Prostate gland (tissue), 2 donors: ENCODE data around the gene TIMP2. TPM values are rescaled to one million over a fixed set of nuclear protein-coding genes. Genes with fewer than 3 reads are reported as not detected.
A peak's percentile ranks its signal among the peaks of the same experiment; 100 is the strongest.

Experiments used
- DNase-seq: peaks from one replicate; pipeline ENCODE4 v3.0.0-alpha.2; 2019; ENCODE audit warnings: low spot score
- H3K27ac ChIP-seq, 2 donors: fragments of 200-600 bp; sonication (generic); 2 replicates each; pipeline ENCODE4 v1.5.1; 2017 to 2019
- H3K27me3 ChIP-seq: fragments of 200-600 bp; sonication (generic); replicated peaks from 2 replicates; pipeline ENCODE4 v1.5.1; 2019; ENCODE audit not compliant: insufficient read depth
- H3K36me3 ChIP-seq, 2 donors: fragments of 200-600 bp; sonication (generic); 1 replicate in 1 of 2; 2 replicates in 1 of 2; pipeline versions ENCODE4 v1.5.1 to v1.8.1; 2017 to 2019
- H3K4me1 ChIP-seq: fragments of 200-600 bp; sonication (generic); replicated peaks from 2 replicates; pipeline ENCODE4 v1.5.1; 2019
- H3K4me3 ChIP-seq, 2 donors: fragments of 200-600 bp; sonication (generic); 2 replicates each; pipeline ENCODE4 v1.5.1; 2017 to 2019
- H3K9me3 ChIP-seq: fragments of 200-600 bp; sonication (generic); 2 replicates; pipeline ENCODE4 v1.5.1; 2017
- CTCF ChIP-seq, 4 experiments: fragments of 200-600 bp in 2 of 4; fragments of 450-650 bp in 2 of 4; sonication (generic) in 2 of 4; IDR thresholded peaks; 1 replicate in 3 of 4; 2 replicates in 1 of 4; pipeline ENCODE4 v1.5.1; 2016 to 2019; ENCODE audit warnings: antibody characterized with exemption in 4 of 4, mild to moderate bottlenecking in 2 of 4, moderate library complexity in 2 of 4
- POLR2A ChIP-seq: fragments of 450-650 bp; IDR thresholded peaks from one replicate; pipeline ENCODE4 v1.6.1; 2016; ENCODE audit warnings: antibody characterized with exemption, mild to moderate bottlenecking
- POLR2AphosphoS5 ChIP-seq: sonication (generic); formaldehyde crosslinking; IDR thresholded peaks from one replicate; pipeline ENCODE4 v1.6.1; 2017; ENCODE audit warnings: antibody characterized with exemption
- WGBS: methylation state at CpG from one replicate; pipeline ENCODE4 v1.1.5; 2018; 5-methylcytosine and 5-hydroxymethylcytosine counted together
- intact Hi-C: fragments of 100-400 bp; cut with DNase I; formaldehyde crosslinking; loops from one replicate; pipeline ENCODE4 v1.14.2; 2022
- total RNA-seq, 2 donors: library from RNA; depleted of rRNA; stranded (reverse); fragments of >200 nt; gene quantifications; one replicate each; pipeline ENCODE4 v1.1.0, GENCODE V29; 2016

TIMP2 gene
- total RNA-seq, 2 donors from 2014 or later: 54.5 to 500 TPM

- H3K4me1 ChIP-seq: no peaks in the 10 kb centered on the region
- 77% methylated on average over 8 of the region's 8 CpGs for WGBS
- peaks cover 6 to 9% of the 10 kb centered on the region in 2 donors for H3K36me3 ChIP-seq
- H3K27me3 ChIP-seq: no peaks in the 10 kb centered on the region
- H3K4me3 ChIP-seq: no peak overlapping the region
- no peaks in the 10 kb centered on the region for H3K9me3 ChIP-seq
- DNase-seq: no peak
- no peak overlapping the region for H3K27ac ChIP-seq
- intact Hi-C loops: no loop called here
- TF ChIP-seq CTCF (IDR thresholded peaks at IDR 0.05): no peak
- no peak for TF ChIP-seq POLR2AphosphoS5
- TF ChIP-seq POLR2A: no peak
Measured at GRCh38 chr17:78812855-78813254, 112.3 kb downstream of the TIMP2 start.

- H3K27me3 ChIP-seq: no peaks in the 10 kb centered on the region
- H3K4me3 ChIP-seq: no peak overlapping the region
- no peaks in the 10 kb centered on the region for H3K4me1 ChIP-seq
- no peaks in the 10 kb centered on the region for H3K9me3 ChIP-seq
- no peak for DNase-seq
- no peak overlapping the region for H3K27ac ChIP-seq
- intact Hi-C loops: no loop called here
- H3K36me3 ChIP-seq: peaks cover 20 to 22% of the 10 kb centered on the region in 2 donors
- no peak for TF ChIP-seq POLR2AphosphoS5
- TF ChIP-seq CTCF (IDR thresholded peaks at IDR 0.05): no peak
- no peak for TF ChIP-seq POLR2A
- WGBS: 88% methylated on average over 3 of the region's 4 CpGs
Measured at GRCh38 chr17:78808163-78808562, 117.0 kb downstream of the TIMP2 start.

- intact Hi-C loops: no loop called here
- TF ChIP-seq POLR2A (no peak), CTCF (IDR thresholded peaks at IDR 0.05) (no peak), POLR2AphosphoS5 (no peak)
- no peaks in the 10 kb centered on the region for H3K9me3 ChIP-seq
- H3K27ac ChIP-seq: no peak overlapping the region
- peaks cover 17 to 22% of the 10 kb centered on the region in 2 donors for H3K36me3 ChIP-seq
- H3K27me3 ChIP-seq: no peaks in the 10 kb centered on the region
- 72% methylated on average over 9 of the region's 9 CpGs for WGBS
- H3K4me3 ChIP-seq: no peak overlapping the region
- no peak for DNase-seq
- H3K4me1 ChIP-seq: no peaks in the 10 kb centered on the region
Measured at GRCh38 chr17:78806451-78806850, 118.7 kb downstream of the TIMP2 start.

GRCh38 chr17:78805301-78805700 is 119.9 kb downstream of the TIMP2 start:
- Histone ChIP-seq H3K36me3 (peaks cover 17 to 22% of the 10 kb centered on the region in 2 donors), H3K4me3 (no peak overlapping the region), H3K9me3 (no peaks in the 10 kb centered on the region), H3K27ac (peak overlapping the region in 1 of 2 donors; percentile 51), H3K27me3 (no peaks in the 10 kb centered on the region), H3K4me1 (no peaks in the 10 kb centered on the region)
- intact Hi-C loops: no loop called here
- TF ChIP-seq POLR2AphosphoS5 (no peak), POLR2A (no peak), CTCF (IDR thresholded peaks at IDR 0.05) (no peak)
- no peak for DNase-seq
- 94% methylated on average over 14 of the region's 14 CpGs for WGBS

- intact Hi-C loops: no loop called here
- WGBS: 66% methylated on average over 11 of the region's 11 CpGs
- H3K9me3 ChIP-seq: no peaks in the 10 kb centered on the region
- peak overlapping the region in 1 of 2 donors; percentile 51 for H3K27ac ChIP-seq
- no peak overlapping the region for H3K4me3 ChIP-seq
- peaks cover 17 to 22% of the 10 kb centered on the region in 2 donors for H3K36me3 ChIP-seq
- no peaks in the 10 kb centered on the region for H3K4me1 ChIP-seq
- DNase-seq: no peak
- H3K27me3 ChIP-seq: no peaks in the 10 kb centered on the region
- peak; percentile 45 for TF ChIP-seq POLR2AphosphoS5
- TF ChIP-seq CTCF (IDR thresholded peaks at IDR 0.05): no peak
Measured at GRCh38 chr17:78804777-78805176, 120.4 kb downstream of the TIMP2 start.
